Measurements from ENCODE around the gene GABBR2.
"Not testable (repeated sequence)": the region's sequence is repeated elsewhere in the genome, so short reads cannot be mapped to it uniquely, and the experiment has no call there.

The GABBR2 gene

GRCh38 chr9:98504298-98505282 lies 204.1 kb downstream of the GABBR2 start:
- DNase-seq: no peak

GRCh38 chr9:98503867-98504266 lies 204.9 kb downstream of the GABBR2 start:
- DNase-seq: no peak

- peak; percentile 55 for DNase-seq
Measured at GRCh38 chr9:98502976-98503325, 205.8 kb downstream of the GABBR2 start.

GRCh38 chr9:98502311-98502975 lies 206.3 kb downstream of the GABBR2 start:
- peak; percentile 71 for DNase-seq

- DNase-seq: no peak
Measured at GRCh38 chr9:98501819-98502218, 206.9 kb downstream of the GABBR2 start.

- DNase-seq: not testable (repeated sequence)
Measured at GRCh38 chr9:98501259-98501658, 207.5 kb downstream of the GABBR2 start.

GRCh38 chr9:98500337-98500919 lies 208.3 kb downstream of the GABBR2 start:
- DNase-seq: no peak

GRCh38 chr9:98495530-98495929 lies 213.2 kb downstream of the GABBR2 start:
- DNase-seq: no peak

GRCh38 chr9:98494852-98495251 lies 213.9 kb downstream of the GABBR2 start:
- DNase-seq: no peak

- peak; percentile 44 for DNase-seq
Measured at GRCh38 chr9:98491828-98492227, 216.9 kb downstream of the GABBR2 start.

GRCh38 chr9:98491231-98491651 lies 217.5 kb downstream of the GABBR2 start:
- no peak for DNase-seq

- DNase-seq: peak; percentile 99
Measured at GRCh38 chr9:98488571-98489312, 220.0 kb downstream of the GABBR2 start.

GRCh38 chr9:98485706-98486105 lies 223.0 kb downstream of the GABBR2 start:
- no peak for DNase-seq

GRCh38 chr9:98484162-98484561 lies 224.6 kb downstream of the GABBR2 start:
- no peak for DNase-seq

GRCh38 chr9:98482226-98482625 lies 226.5 kb downstream of the GABBR2 start:
- DNase-seq: no peak

- DNase-seq: no peak
Measured at GRCh38 chr9:98481676-98482075, 227.1 kb downstream of the GABBR2 start.

GRCh38 chr9:98479967-98480847 lies 228.5 kb downstream of the GABBR2 start:
- no peak for DNase-seq

- no peak for DNase-seq
Measured at GRCh38 chr9:98479449-98479848, 229.3 kb downstream of the GABBR2 start.

GRCh38 chr9:98477884-98478283 lies 230.9 kb downstream of the GABBR2 start:
- no peak for DNase-seq

- no peak for DNase-seq
Measured at GRCh38 chr9:98472216-98472615, 236.5 kb downstream of the GABBR2 start.

GRCh38 chr9:98471185-98471584 lies 237.6 kb downstream of the GABBR2 start:
- no peak for DNase-seq
